ENCODE measurements around the gene DGLUCY.
"Not testable (repeated sequence)": the region's sequence is repeated elsewhere in the genome, so short reads cannot be mapped to it uniquely, and the experiment has no call there.

GRCh38 chr14:91124406-91125270 lies 10.8 kb downstream of the DGLUCY start:
- TF ChIP-seq ZNF3 (CRISPR knock-in tag; IDR thresholded peaks at IDR 0.05); POLR2A (IDR thresholded peaks at IDR 0.05; ENCODE audit: insufficient read depth in 1 of 2, low read depth in 2 of 2, low read length in 2 of 2); CTCF (CRISPR knock-in tag; IDR thresholded peaks at IDR 0.05); TAF1 (CRISPR knock-in tag; IDR thresholded peaks at IDR 0.05): not testable (repeated sequence)
- TF ChIP-seq, protein P1, sequence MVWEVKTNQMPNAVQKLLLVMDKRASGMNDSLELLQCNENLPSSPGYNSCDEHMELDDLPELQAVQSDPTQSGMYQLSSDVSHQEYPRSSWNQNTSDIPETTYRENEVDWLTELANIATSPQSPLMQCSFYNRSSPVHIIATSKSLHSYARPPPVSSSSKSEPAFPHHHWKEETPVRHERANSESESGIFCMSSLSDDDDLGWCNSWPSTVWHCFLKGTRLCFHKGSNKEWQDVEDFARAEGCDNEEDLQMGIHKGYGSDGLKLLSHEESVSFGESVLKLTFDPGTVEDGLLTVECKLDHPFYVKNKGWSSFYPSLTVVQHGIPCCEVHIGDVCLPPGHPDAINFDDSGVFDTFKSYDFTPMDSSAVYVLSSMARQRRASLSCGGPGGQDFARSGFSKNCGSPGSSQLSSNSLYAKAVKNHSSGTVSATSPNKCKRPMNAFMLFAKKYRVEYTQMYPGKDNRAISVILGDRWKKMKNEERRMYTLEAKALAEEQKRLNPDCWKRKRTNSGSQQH (CRISPR knock-in tag; IDR thresholded peaks at IDR 0.05; ENCODE audit: low read depth): not testable (repeated sequence)
- TF ChIP-seq, protein P2, sequence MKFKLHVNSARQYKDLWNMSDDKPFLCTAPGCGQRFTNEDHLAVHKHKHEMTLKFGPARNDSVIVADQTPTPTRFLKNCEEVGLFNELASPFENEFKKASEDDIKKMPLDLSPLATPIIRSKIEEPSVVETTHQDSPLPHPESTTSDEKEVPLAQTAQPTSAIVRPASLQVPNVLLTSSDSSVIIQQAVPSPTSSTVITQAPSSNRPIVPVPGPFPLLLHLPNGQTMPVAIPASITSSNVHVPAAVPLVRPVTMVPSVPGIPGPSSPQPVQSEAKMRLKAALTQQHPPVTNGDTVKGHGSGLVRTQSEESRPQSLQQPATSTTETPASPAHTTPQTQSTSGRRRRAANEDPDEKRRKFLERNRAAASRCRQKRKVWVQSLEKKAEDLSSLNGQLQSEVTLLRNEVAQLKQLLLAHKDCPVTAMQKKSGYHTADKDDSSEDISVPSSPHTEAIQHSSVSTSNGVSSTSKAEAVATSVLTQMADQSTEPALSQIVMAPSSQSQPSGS (CRISPR knock-in tag; IDR thresholded peaks at IDR 0.05): not testable (repeated sequence)

All from HepG2 (cell line).